ENCODE results near the gene DAB2.

Gene DAB2

GRCh38 chr5:39440192-39440957 is 15.6 kb upstream of the DAB2 start:
- no peak for TF ChIP-seq CTCF (IDR thresholded peaks at IDR 0.05; ENCODE audit: low read depth, low read length, missing control alignments)
- DNase-seq: no peak
- Histone ChIP-seq H3K36me3 (replicated peaks) (no peaks in the 10 kb centered on the region), H3K27me3 (replicated peaks) (no peaks in the 10 kb centered on the region), H3K27ac (no peak overlapping the region), H3K4me3 (ENCODE audit: low read depth, low read length) (no peak overlapping the region)
- in situ Hi-C loops (cut with HindIII; ENCODE audit: low pct_ligation_motif_present, low sequenced_read_pairs): no loop called here

GRCh38 chr5:39439582-39440162 is 14.9 kb upstream of the DAB2 start:
- H3K27me3 ChIP-seq (replicated peaks): no peaks in the 10 kb centered on the region
- no peaks in the 10 kb centered on the region for H3K36me3 ChIP-seq (replicated peaks)
- no peak overlapping the region for H3K27ac ChIP-seq
- in situ Hi-C loops (cut with HindIII; ENCODE audit: low pct_ligation_motif_present, low sequenced_read_pairs): no loop called here
- no peak for DNase-seq
- no peak overlapping the region for H3K4me3 ChIP-seq (ENCODE audit: low read depth, low read length)
- TF ChIP-seq CTCF (IDR thresholded peaks at IDR 0.05; ENCODE audit: low read depth, low read length, missing control alignments): no peak

GRCh38 chr5:39437467-39437866 is 12.7 kb upstream of the DAB2 start:
- TF ChIP-seq CTCF (IDR thresholded peaks at IDR 0.05; ENCODE audit: low read depth, low read length, missing control alignments): no peak
- H3K36me3 ChIP-seq (replicated peaks): no peaks in the 10 kb centered on the region
- DNase-seq: no peak
- no peak overlapping the region for H3K27ac ChIP-seq
- no peaks in the 10 kb centered on the region for H3K27me3 ChIP-seq (replicated peaks)
- no peak overlapping the region for H3K4me3 ChIP-seq (ENCODE audit: low read depth, low read length)
- in situ Hi-C loops (cut with HindIII; ENCODE audit: low pct_ligation_motif_present, low sequenced_read_pairs): no loop called here

GRCh38 chr5:39433848-39434247 is 9.1 kb upstream of the DAB2 start:
- no peaks in the 10 kb centered on the region for H3K27me3 ChIP-seq (replicated peaks)

GRCh38 chr5:39432696-39433530 is 8.1 kb upstream of the DAB2 start:
- Histone ChIP-seq H3K36me3 (replicated peaks) (no peaks in the 10 kb centered on the region), H3K27ac (no peak overlapping the region), H3K4me3 (ENCODE audit: low read depth, low read length) (no peak overlapping the region), H3K27me3 (replicated peaks) (no peaks in the 10 kb centered on the region)
- TF ChIP-seq CTCF (IDR thresholded peaks at IDR 0.05; ENCODE audit: low read depth, low read length, missing control alignments): no peak
- in situ Hi-C loops (cut with HindIII; ENCODE audit: low pct_ligation_motif_present, low sequenced_read_pairs): no loop called here
- no peak for DNase-seq

More at GRCh38 chr5:39433848-39434247, 9.1 kb upstream of the DAB2 start:
- H3K36me3 ChIP-seq (replicated peaks): no peaks in the 10 kb centered on the region
- TF ChIP-seq CTCF (IDR thresholded peaks at IDR 0.05; ENCODE audit: low read depth, low read length, missing control alignments): no peak
- H3K4me3 ChIP-seq (ENCODE audit: low read depth, low read length): no peak overlapping the region
- DNase-seq: no peak
- in situ Hi-C loops (cut with HindIII; ENCODE audit: low pct_ligation_motif_present, low sequenced_read_pairs): no loop called here
- H3K27ac ChIP-seq: no peak overlapping the region
